H9 (cell line): ENCODE measurements around the gene SIN3B. TPM values are rescaled to one million over a fixed set of nuclear protein-coding genes. Genes with fewer than 3 reads are reported as not detected.

Experiments used
- DNase-seq: peaks from one replicate; pipeline ENCODE4 v3.0.0-alpha.2; 2017
- H2AFZ ChIP-seq: one replicate; pipeline ENCODE4 v1.6.1; 2013; ENCODE audit warnings: mild to moderate bottlenecking, low read length, control low read depth, moderate library complexity
- H2AK5ac ChIP-seq: 2 replicates; pipeline ENCODE4 v1.6.1; 2013; ENCODE audit warnings: low read length, control low read depth, mixed read lengths; ENCODE audit not compliant: insufficient read length
- H2BK120ac ChIP-seq: one replicate; pipeline ENCODE4 v1.6.1; 2013; ENCODE audit warnings: low read depth, mild to moderate bottlenecking, low read length, control low read depth, inconsistent platforms; ENCODE audit not compliant: poor library complexity, severe bottlenecking
- H2BK12ac ChIP-seq: 2 replicates; pipeline ENCODE4 v1.6.1; 2013; ENCODE audit warnings: low read length, control low read depth, mixed read lengths, low read depth; ENCODE audit not compliant: insufficient read length
- H2BK15ac ChIP-seq: 2 replicates; pipeline ENCODE4 v1.6.1; 2013; ENCODE audit warnings: low read depth, low read length, control low read depth
- H2BK20ac ChIP-seq: one replicate; pipeline ENCODE4 v1.6.1; 2013; ENCODE audit warnings: low read depth, mild to moderate bottlenecking, low read length, control low read depth, inconsistent platforms; ENCODE audit not compliant: poor library complexity, severe bottlenecking
- H2BK5ac ChIP-seq: 2 replicates; pipeline ENCODE4 v1.6.1; 2013; ENCODE audit warnings: low read length, control low read depth, mixed read lengths; ENCODE audit not compliant: insufficient read length
- H3K14ac ChIP-seq: 2 replicates; pipeline ENCODE4 v1.6.1; 2013; ENCODE audit warnings: low read length, control low read depth; ENCODE audit not compliant: insufficient read depth
- H3K18ac ChIP-seq: 2 replicates; pipeline ENCODE4 v1.6.1; 2013; ENCODE audit warnings: low read depth, mild to moderate bottlenecking, mixed read lengths, low read length, control low read depth; ENCODE audit not compliant: insufficient read length
- H3K23ac ChIP-seq: 2 replicates; pipeline ENCODE4 v1.6.1; 2013; ENCODE audit warnings: low read length, control low read depth, mixed read lengths, low read depth; ENCODE audit not compliant: insufficient read length
- H3K23me2 ChIP-seq: 2 replicates; pipeline ENCODE4 v1.6.1; 2013; ENCODE audit warnings: low read depth, mild to moderate bottlenecking, mixed read lengths, low read length, control low read depth; ENCODE audit not compliant: insufficient read length, poor library complexity, severe bottlenecking
- H3K27ac ChIP-seq: 2 replicates; pipeline ENCODE4 v1.5.1; 2013; ENCODE audit warnings: low read length, control low read depth, mixed read lengths, low read depth; ENCODE audit not compliant: insufficient read length
- H3K27me3 ChIP-seq: 2 replicates; pipeline ENCODE4 v1.6.1; 2013; ENCODE audit warnings: low read length, control low read depth, inconsistent platforms; ENCODE audit not compliant: insufficient read depth
- H3K4ac ChIP-seq: 2 replicates; pipeline ENCODE4 v1.6.1; 2013; ENCODE audit warnings: low read depth, mild to moderate bottlenecking, control low read depth, inconsistent platforms, low read length, moderate library complexity
- H3K4me1 ChIP-seq: 2 replicates; pipeline ENCODE4 v1.6.1; 2013; ENCODE audit warnings: low read length, control low read depth, inconsistent platforms; ENCODE audit not compliant: insufficient read depth
- H3K4me2 ChIP-seq: 2 replicates; pipeline ENCODE4 v1.6.1; 2013; ENCODE audit warnings: low read length, control low read depth, mixed read lengths; ENCODE audit not compliant: insufficient read length, insufficient read depth
- H3K56ac ChIP-seq: 2 replicates; pipeline ENCODE4 v1.6.1; 2013; ENCODE audit warnings: low read depth, mild to moderate bottlenecking, mixed read lengths, low read length, control low read depth; ENCODE audit not compliant: insufficient read length
- H3K79me1 ChIP-seq: 2 replicates; pipeline ENCODE4 v1.6.1; 2013; ENCODE audit warnings: low read depth, mild to moderate bottlenecking, moderate library complexity, low read length, control low read depth, inconsistent platforms; ENCODE audit not compliant: insufficient read depth, poor library complexity, severe bottlenecking
- H3K79me2 ChIP-seq: 2 replicates; pipeline ENCODE4 v1.6.1; 2013; ENCODE audit warnings: low read length, control low read depth, inconsistent platforms; ENCODE audit not compliant: insufficient read depth
- H3K9ac ChIP-seq: 2 replicates; pipeline ENCODE4 v1.6.1; 2013; ENCODE audit warnings: low read length, control low read depth, mixed read lengths; ENCODE audit not compliant: insufficient read length; ENCODE audit errors: extremely low read depth
- H3K9me3 ChIP-seq: one replicate; pipeline ENCODE4 v1.6.1; 2013; ENCODE audit warnings: low read depth, low read length, inconsistent platforms; ENCODE audit not compliant: control insufficient read depth
- H3T11ph ChIP-seq: one replicate; pipeline ENCODE4 v1.6.1; 2013; ENCODE audit warnings: mild to moderate bottlenecking, low read length, control low read depth, inconsistent platforms
- H4K20me1 ChIP-seq: one replicate; pipeline ENCODE4 v1.6.1; 2013; ENCODE audit not compliant: control insufficient read depth, insufficient read length, insufficient read depth
- H4K5ac ChIP-seq: 2 replicates; pipeline ENCODE4 v1.6.1; 2013; ENCODE audit warnings: low read depth, mild to moderate bottlenecking, mixed read lengths, low read length, control low read depth; ENCODE audit not compliant: insufficient read length
- H4K8ac ChIP-seq: replicated peaks from 2 replicates; pipeline ENCODE4 v1.6.1; 2013; ENCODE audit warnings: low read length, control low read depth, mixed read lengths, low read depth; ENCODE audit not compliant: insufficient read length
- H4K91ac ChIP-seq: 2 replicates; pipeline ENCODE4 v1.6.1; 2013; ENCODE audit warnings: low read depth, mild to moderate bottlenecking, moderate library complexity, mixed read lengths, low read length, control low read depth; ENCODE audit not compliant: insufficient read length
- H3K27ac Mint-ChIP-seq, 3 experiments: 2 replicates in 2 of 3; 3 replicates in 1 of 3; pipeline ENCODE4 v1.8.0; 2020 to 2021; ENCODE audit warnings: mixed read lengths in 3 of 3, mild to moderate bottlenecking in 1 of 3, moderate library complexity in 1 of 3
- H3K27me3 Mint-ChIP-seq: 2 replicates; pipeline ENCODE4 v1.8.0; 2021; ENCODE audit warnings: low read depth, mild to moderate bottlenecking, moderate library complexity, mixed read lengths
- H3K36me3 Mint-ChIP-seq, 3 experiments: 2 replicates in 2 of 3; 3 replicates in 1 of 3; pipeline ENCODE4 v1.8.0; 2020 to 2021; ENCODE audit warnings: low read depth in 3 of 3, mixed read lengths in 3 of 3; ENCODE audit not compliant: insufficient read depth in 1 of 3
- H3K4me1 Mint-ChIP-seq, 2 experiments: 2 replicates each; pipeline ENCODE4 v1.8.0; 2020; ENCODE audit warnings: mixed read lengths in 2 of 2
- H3K4me3 Mint-ChIP-seq, 2 experiments: 2 replicates in 1 of 2; 3 replicates in 1 of 2; pipeline ENCODE4 v1.8.0; 2020 to 2021; ENCODE audit warnings: mild to moderate bottlenecking in 2 of 2, mixed read lengths in 2 of 2, moderate library complexity in 1 of 2
- H3K9me3 Mint-ChIP-seq, 2 experiments: 2 replicates in 1 of 2; 3 replicates in 1 of 2; pipeline ENCODE4 v1.8.0; 2020; ENCODE audit warnings: mild to moderate bottlenecking in 2 of 2, mixed read lengths in 2 of 2, moderate library complexity in 1 of 2
- WGBS: extraction: QIAGEN DNeasy Blood & Tissue Kit; methylation state at CpG from one replicate; pipeline ENCODE4 v1.1.7; 2013; ENCODE audit warnings: missing lambda C conversion rate, low lambda C conversion rate, mixed read lengths; ENCODE audit not compliant: insufficient read length; ENCODE audit errors: extremely low coverage; 5-methylcytosine and 5-hydroxymethylcytosine counted together
- total RNA-seq: library from RNA; stranded (reverse); gene quantifications from 2 replicates; pipeline ENCODE4 v1.2.1, GENCODE V29; 2021
- TF ChIP-seq, protein P1 (sequence below): fragments of 200-600 bp; sonication (generic); conservative IDR thresholded peaks from 3 replicates; pipeline ENCODE4 v1.8.0; 2021; ENCODE audit warnings: antibody characterized with exemption, mild to moderate bottlenecking

SIN3B gene
- total RNA-seq, 1 experiment from 2014 or later, result 72.7 TPM

DNA sequence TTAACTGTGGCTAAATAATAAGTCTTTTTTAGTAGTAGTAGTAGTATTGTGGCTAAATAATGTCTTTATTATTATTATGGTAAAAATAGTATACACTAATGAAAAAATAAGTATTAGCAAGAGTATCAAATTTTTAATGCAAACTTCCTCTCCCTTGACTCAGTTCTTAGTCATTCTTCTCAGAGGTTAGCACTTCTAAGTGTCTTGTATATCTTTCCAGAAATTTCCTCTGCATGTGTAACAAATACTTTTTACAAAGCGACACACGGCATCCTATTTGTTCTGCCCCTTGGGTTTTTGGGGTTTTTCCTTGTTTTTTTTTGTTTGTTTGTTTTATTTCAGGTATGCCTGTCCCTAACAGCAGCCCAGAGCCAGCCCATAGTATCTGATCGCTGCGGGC is 20.9 kb downstream of the SIN3B start:
- Histone ChIP-seq H2BK120ac (no peak overlapping the region), H3K9ac (no peak overlapping the region), H4K20me1 (no peaks in the 10 kb centered on the region), H3K14ac (no peak overlapping the region), H3K79me2 (no peaks in the 10 kb centered on the region), H3K4me2 (no peak overlapping the region), H3K56ac (no peak overlapping the region), H2BK15ac (no peak overlapping the region), H4K8ac (no peak overlapping the region), H2BK12ac (no peak overlapping the region), H3K23me2 (no peaks in the 10 kb centered on the region), H3K27me3 (no peaks in the 10 kb centered on the region), H2AK5ac (no peak overlapping the region), H3K27ac (no peak overlapping the region), H3K4ac (no peak overlapping the region), H4K91ac (no peak overlapping the region), H2BK20ac (no peak overlapping the region), H3T11ph (no peak overlapping the region), H3K23ac (no peak overlapping the region), H2AFZ (no peak overlapping the region), H3K79me1 (no peaks in the 10 kb centered on the region), H2BK5ac (no peak overlapping the region), H4K5ac (no peak overlapping the region), H3K18ac (no peak overlapping the region), H3K4me1 (no peaks in the 10 kb centered on the region), H3K9me3 (no peaks in the 10 kb centered on the region)
- Mint-ChIP-seq H3K4me3 (no peak overlapping the region), H3K27ac (no peak overlapping the region), H3K4me1 (no peaks in the 10 kb centered on the region), H3K27me3 (no peaks in the 10 kb centered on the region), H3K36me3 (peaks cover 50 to 92% (median 86%) of the 10 kb centered on the region in 3 experiments; a peak in 6 of 7 replicates), H3K9me3 (no peaks in the 10 kb centered on the region)
- no peak for DNase-seq
- WGBS, result no CpG with 5 or more reads among the region's 4 CpGs
- TF ChIP-seq, protein P1, sequence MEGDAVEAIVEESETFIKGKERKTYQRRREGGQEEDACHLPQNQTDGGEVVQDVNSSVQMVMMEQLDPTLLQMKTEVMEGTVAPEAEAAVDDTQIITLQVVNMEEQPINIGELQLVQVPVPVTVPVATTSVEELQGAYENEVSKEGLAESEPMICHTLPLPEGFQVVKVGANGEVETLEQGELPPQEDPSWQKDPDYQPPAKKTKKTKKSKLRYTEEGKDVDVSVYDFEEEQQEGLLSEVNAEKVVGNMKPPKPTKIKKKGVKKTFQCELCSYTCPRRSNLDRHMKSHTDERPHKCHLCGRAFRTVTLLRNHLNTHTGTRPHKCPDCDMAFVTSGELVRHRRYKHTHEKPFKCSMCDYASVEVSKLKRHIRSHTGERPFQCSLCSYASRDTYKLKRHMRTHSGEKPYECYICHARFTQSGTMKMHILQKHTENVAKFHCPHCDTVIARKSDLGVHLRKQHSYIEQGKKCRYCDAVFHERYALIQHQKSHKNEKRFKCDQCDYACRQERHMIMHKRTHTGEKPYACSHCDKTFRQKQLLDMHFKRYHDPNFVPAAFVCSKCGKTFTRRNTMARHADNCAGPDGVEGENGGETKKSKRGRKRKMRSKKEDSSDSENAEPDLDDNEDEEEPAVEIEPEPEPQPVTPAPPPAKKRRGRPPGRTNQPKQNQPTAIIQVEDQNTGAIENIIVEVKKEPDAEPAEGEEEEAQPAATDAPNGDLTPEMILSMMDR, result no peak
